H1 (cell line): Measurements from ENCODE around the gene CHRNA4. TPM values are rescaled to one million over a fixed set of nuclear protein-coding genes. Genes with fewer than 3 reads are reported as not detected.

ENCODE experiments used
- polyA plus RNA-seq, 7 experiments: library from polyadenylated mRNA; depleted of rRNA in 3 of 7; stranded (reverse) in 5 of 7; unstranded in 2 of 7; fragments of >200 nt in 5 of 7; fragments of 200-250 nt in 2 of 7; gene quantifications; 1 replicate in 5 of 7; 2 replicates in 1 of 7; 4 replicates in 1 of 7; pipeline versions ENCODE4 v1.2.1 to v1.2.3, GENCODE V29; 2011 to 2013; ENCODE audit warnings: missing spikeins in 2 of 7, mixed read lengths in 2 of 7
- small RNA-seq: library from polyadenylated mRNA; stranded (forward); fragments of <200 nt; extraction: miRNeasy Mini kit (QIAGEN cat#:217004); gene quantifications from one replicate; pipeline ENCODE3, GENCODE V24; 2013; ENCODE audit not compliant: insufficient read depth
- total RNA-seq: library from RNA; stranded (reverse); fragmentation: NEBNext Ultra II Directional; extraction: Animal tissue kit (Norgen Biotek cat#: 25700); gene quantifications from 2 replicates; pipeline ENCODE4 v1.2.1, GENCODE V29; 2021

Gene CHRNA4
- total and polyA plus RNA-seq, 2 of the 8 experiments (the other 6 are each of a cell fraction or from before 2014, with no cell fraction given), result 4.3 to 5.7 TPM

Small RNA genes lying within 50 kb of the gene (small RNA-seq; reads per million reads assigned to genes)
- gene RNU6-994P, result not detected

Other genes starting within 250 kb of the CHRNA4 start
- gene YTHDF1, start 145.2 kb downstream of the CHRNA4 start, total RNA-seq, result 66.0 and 66.1 TPM in 2 replicates
- gene YTHDF1, start 145.2 kb downstream of the CHRNA4 start, polyA plus RNA-seq (2011; rRNA removed), result 32.8 and 38.3 TPM in 2 replicates
- 0.41 TPM in 1 of 2 replicates, not detected in the other for gene BIRC7, start 125.4 kb downstream of the CHRNA4 start, total RNA-seq
- 0.11 and 0.16 TPM in 2 replicates for gene BIRC7, start 125.4 kb downstream of the CHRNA4 start, polyA plus RNA-seq (2011; rRNA removed)
- gene NKAIN4, start 106.9 kb downstream of the CHRNA4 start, total RNA-seq, result 6.6 and 6.9 TPM in 2 replicates
- 17.0 and 21.9 TPM in 2 replicates for gene NKAIN4, start 106.9 kb downstream of the CHRNA4 start, polyA plus RNA-seq (2011; rRNA removed)
- 93.0 and 100 TPM in 2 replicates for gene ARFGAP1, start 88.5 kb downstream of the CHRNA4 start, total RNA-seq
- gene ARFGAP1, start 88.5 kb downstream of the CHRNA4 start, polyA plus RNA-seq (2011; rRNA removed), result 93.7 and 136 TPM in 2 replicates
- gene COL20A1, start 68.2 kb downstream of the CHRNA4 start, total RNA-seq, result 0.17 and 0.19 TPM in 2 replicates
- gene COL20A1, start 68.2 kb downstream of the CHRNA4 start, polyA plus RNA-seq (2011; rRNA removed), result 0.21 and 0.61 TPM in 2 replicates
- 82.6 and 88.6 TPM in 2 replicates for gene KCNQ2, start 111.3 kb upstream of the CHRNA4 start, total RNA-seq
- gene KCNQ2, start 111.3 kb upstream of the CHRNA4 start, polyA plus RNA-seq (2011; rRNA removed), result 243 and 277 TPM in 2 replicates
- gene EEF1A2, start 137.7 kb upstream of the CHRNA4 start, total RNA-seq, result 25.8 and 27.9 TPM in 2 replicates
- gene EEF1A2, start 137.7 kb upstream of the CHRNA4 start, polyA plus RNA-seq (2011; rRNA removed), result 7.4 and 17.5 TPM in 2 replicates
- 125 and 138 TPM in 2 replicates for gene PPDPF, start 159.4 kb upstream of the CHRNA4 start, total RNA-seq
- 30.5 and 49.9 TPM in 2 replicates for gene PPDPF, start 159.4 kb upstream of the CHRNA4 start, polyA plus RNA-seq (2011; rRNA removed)
- 0.17 and 0.19 TPM in 2 replicates for gene PTK6, start 176.0 kb upstream of the CHRNA4 start, total RNA-seq
- gene PTK6, start 176.0 kb upstream of the CHRNA4 start, polyA plus RNA-seq (2011; rRNA removed), result 0.12 and 0.30 TPM in 2 replicates
- 0.29 and 0.76 TPM in 2 replicates for gene SRMS, start 186.4 kb upstream of the CHRNA4 start, total RNA-seq
- gene SRMS, start 186.4 kb upstream of the CHRNA4 start, polyA plus RNA-seq (2011; rRNA removed), result 0.39 and 0.66 TPM in 2 replicates
- 2.5 and 2.6 TPM in 2 replicates for gene FNDC11, start 192.8 kb upstream of the CHRNA4 start, total RNA-seq
- gene FNDC11, start 192.8 kb upstream of the CHRNA4 start, polyA plus RNA-seq (2011; rRNA removed), result 8.8 and 13.5 TPM in 2 replicates
- gene HELZ2, start 212.9 kb upstream of the CHRNA4 start, total RNA-seq, result 17.5 and 18.2 TPM in 2 replicates
- 7.9 and 14.0 TPM in 2 replicates for gene HELZ2, start 212.9 kb upstream of the CHRNA4 start, polyA plus RNA-seq (2011; rRNA removed)